Cerebellar cortex (tissue), 1 donor: ENCODE data around the gene FYB2.
A peak's percentile ranks its signal among the peaks of the same experiment; 100 is the strongest.

Source experiments
- DNase-seq: peaks from one replicate; pipeline ENCODE4 v3.0.0-alpha.2; 2015; ENCODE audit warnings: low spot score

FYB2 gene

DNA sequence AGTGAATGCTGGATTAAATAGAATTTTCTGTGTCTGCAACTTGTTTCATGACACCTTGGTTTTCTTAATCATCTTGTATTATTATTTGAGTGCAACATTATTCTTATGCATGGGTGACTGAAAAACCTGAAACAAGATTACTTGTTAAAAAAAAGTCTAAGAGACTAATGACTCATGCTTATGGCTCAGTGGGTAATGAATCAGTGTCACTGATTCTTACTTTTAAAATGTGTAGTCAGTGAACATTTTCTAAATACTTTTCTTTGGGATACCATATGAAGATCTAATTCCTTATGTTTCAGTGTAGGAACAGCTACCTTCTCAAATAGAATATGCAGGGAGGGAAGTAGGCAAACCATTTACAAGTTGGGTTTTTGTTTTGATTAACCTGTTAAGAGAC, 108.6 kb downstream of the FYB2 start:
- no peak for DNase-seq

DNA sequence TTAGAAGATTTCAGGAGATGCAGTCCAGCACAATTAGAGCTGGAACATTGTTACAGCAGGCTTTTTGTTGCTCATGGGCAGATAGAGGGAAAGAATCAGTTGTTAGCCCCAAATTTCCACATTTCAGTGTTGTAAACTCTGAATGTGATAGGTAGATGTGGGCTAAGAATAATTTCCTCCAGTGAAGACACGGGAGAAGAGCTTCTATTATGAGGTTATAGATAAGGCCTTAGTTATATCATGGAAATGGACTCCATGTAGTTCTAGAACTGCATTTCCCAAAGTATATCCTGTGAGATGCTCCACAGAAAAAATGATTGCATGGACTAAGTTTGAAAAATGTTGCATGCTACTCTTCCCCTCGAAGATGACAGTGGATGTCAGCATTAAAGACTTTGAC, 109.2 kb downstream of the FYB2 start:
- DNase-seq, result no peak

DNA sequence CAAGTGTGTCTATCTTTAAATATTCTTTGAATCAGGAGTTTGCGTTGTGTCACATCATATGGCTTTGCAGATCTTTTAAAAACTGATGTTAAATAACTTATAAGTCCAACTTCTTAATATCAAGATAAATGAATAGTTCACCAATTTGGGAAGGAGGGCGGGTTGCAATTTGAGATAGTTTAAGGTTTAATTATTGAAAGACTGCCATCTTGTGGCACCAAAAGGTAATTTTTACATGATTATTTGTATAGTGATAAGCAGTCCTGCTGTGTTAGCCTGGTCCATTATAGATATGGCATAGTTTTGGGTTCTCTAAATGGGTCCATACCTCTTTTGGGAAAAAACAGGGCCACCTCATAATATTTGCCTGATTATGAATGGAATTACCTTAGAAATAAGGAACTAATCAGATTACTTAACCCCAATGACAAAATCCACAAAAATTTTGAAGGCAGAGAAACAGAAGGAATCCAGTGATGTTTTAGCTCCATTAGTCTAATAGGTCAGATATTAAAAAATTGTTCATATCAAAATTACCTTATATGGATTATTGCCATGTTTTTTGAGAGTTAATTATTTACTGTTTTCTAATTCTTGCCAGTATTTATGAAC, 109.8 kb downstream of the FYB2 start:
- peak; percentile 73 for DNase-seq

GRCh38 chr1:56707379-56707778, 111.8 kb downstream of the FYB2 start:
- no peak for DNase-seq

DNA sequence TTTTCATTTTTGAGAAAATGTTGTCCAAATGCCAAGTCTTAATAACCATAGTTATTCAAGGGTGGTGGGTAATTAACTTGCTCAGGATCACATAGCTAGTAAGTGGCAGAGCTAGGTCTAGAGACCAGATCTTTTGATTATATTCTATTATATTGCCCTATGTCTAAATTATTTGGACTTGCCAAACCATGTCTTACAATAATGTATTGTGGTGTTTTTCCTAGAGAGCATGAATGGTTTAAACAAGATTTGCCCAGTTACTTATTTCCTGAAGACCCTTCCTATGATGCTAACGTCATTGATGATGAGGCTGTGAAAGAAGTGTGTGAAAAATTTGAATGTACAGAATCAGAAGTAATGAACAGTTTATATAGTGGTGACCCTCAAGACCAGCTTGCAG, 115.5 kb downstream of the FYB2 start:
- no peak for DNase-seq

- DNase-seq, result no peak
Observed at GRCh38 chr1:56696663-56697062, 122.5 kb downstream of the FYB2 start.

- no peak for DNase-seq
Observed at GRCh38 chr1:56688522-56689026, 130.6 kb downstream of the FYB2 start.

DNA sequence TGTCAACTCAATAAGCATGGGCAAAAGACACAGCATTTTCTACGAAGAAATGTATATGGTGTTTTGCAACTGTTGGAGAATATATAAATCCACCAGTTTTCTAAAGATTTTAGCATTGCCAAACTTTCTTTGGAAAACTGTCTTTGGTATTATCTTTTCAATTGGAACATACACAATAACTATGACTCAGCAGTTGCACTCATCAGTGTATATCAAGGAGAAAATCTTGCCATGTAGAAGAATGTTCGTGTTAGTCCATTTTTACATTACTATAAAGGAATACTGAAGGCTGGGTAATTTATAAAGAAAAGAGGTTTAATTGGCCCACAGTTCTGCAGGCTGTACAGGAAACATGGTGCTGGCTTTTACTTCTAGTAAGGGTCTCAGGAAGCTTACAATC, 133.0 kb downstream of the FYB2 start:
- DNase-seq, result no peak

- DNase-seq, result no peak
Observed at GRCh38 chr1:56683569-56683968, 135.6 kb downstream of the FYB2 start.

GRCh38 chr1:56676571-56677035, 142.6 kb downstream of the FYB2 start:
- DNase-seq, result no peak

GRCh38 chr1:56675763-56676162, 143.4 kb downstream of the FYB2 start:
- no peak for DNase-seq

GRCh38 chr1:56672579-56672978, 146.6 kb downstream of the FYB2 start:
- no peak for DNase-seq

DNA sequence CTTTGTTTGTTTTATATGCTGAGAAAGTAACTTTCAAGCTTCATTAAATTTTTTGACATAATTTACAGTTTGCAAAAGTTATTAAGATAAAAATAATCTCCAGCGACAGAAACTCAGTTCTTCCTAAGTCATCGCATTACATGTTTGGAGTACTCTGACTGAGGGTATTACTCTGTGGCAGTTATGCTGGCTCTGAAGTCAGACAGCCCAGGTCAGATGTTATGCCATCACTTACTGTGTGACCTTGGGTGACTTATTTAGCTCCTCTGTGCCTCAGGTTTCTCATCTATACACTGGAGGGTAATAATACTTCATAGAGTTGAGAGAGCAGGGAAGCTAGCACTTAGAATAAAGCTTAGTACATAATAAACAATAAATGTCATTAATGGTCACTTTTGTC, 147.7 kb downstream of the FYB2 start:
- no peak for DNase-seq

DNA sequence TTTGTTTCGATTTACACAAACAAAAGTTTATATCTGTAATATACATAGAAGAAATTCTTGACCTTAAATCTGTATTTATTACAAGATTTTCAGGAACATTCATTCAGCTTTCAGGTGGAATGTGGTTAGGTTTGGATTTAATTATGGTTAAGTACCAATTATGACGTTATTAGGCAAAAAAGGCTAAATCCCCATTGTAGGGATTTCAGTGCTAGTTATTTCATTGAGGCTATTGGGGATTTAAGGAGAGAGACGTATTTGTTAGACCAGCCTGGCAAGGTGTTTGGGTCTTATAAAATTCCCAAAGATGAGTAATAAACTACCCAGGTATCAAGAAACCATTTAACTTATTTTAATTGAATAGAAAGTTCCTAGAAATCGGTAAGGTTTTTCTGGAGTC, 148.1 kb downstream of the FYB2 start:
- DNase-seq, result no peak

- DNase-seq, result no peak
Observed at GRCh38 chr1:56670350-56670749, 148.9 kb downstream of the FYB2 start.
